ENCODE data around the gene EEA1. TPM values are rescaled to one million over a fixed set of nuclear protein-coding genes. Genes with fewer than 3 reads are reported as not detected.

The EEA1 gene
- total RNA-seq, 1 donor from 2014 or later: 22.2 TPM

DNA sequence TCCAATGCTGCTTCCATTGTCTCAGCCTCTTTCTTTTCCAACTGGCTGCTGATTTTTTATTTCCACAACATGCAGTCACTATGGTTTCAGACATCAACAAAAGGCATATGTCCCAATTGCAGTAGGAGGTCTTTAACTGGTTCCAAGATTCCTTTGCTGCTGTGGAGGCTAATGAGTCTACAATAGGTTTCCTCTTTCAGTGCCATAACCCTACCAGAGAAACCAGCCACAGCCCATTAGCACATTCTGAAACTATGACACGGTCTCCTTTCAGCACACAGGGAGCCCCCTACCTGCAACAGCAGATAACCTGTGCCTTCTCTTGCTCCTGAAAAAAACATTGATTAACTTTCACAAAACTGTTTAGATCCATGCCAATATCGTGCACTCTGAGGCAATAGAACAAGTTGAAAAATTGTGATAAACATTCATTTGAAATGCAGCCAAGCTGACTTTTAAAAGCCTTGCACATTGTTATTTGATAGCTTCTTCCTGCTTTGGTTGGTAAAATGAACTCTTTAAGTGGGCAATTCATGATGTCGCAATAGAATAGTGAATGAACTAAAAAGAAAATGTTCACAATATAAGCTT is 193.9 kb downstream of the EEA1 start:
- Mint-ChIP-seq H3K4me3 (no peak overlapping the region), H3K4me1 (no peaks in the 10 kb centered on the region), H3K9me3 (peaks cover 3% of the 10 kb centered on the region), H3K27ac (no peak overlapping the region), H3K27me3 (no peaks in the 10 kb centered on the region), H3K36me3 (ENCODE audit: low read depth) (no peaks in the 10 kb centered on the region)
- DNase-seq: no peak
- intact Hi-C loops (cut with micrococcal nuclease): no loop called here

- Mint-ChIP-seq H3K9me3 (peaks cover 3% of the 10 kb centered on the region), H3K27ac (no peak overlapping the region), H3K4me1 (no peaks in the 10 kb centered on the region), H3K36me3 (ENCODE audit: low read depth) (no peaks in the 10 kb centered on the region), H3K27me3 (no peaks in the 10 kb centered on the region), H3K4me3 (no peak overlapping the region)
- intact Hi-C loops (cut with micrococcal nuclease): no loop called here
- no peak for DNase-seq
Measured at GRCh38 chr12:92733661-92734060, 195.4 kb downstream of the EEA1 start.

DNA sequence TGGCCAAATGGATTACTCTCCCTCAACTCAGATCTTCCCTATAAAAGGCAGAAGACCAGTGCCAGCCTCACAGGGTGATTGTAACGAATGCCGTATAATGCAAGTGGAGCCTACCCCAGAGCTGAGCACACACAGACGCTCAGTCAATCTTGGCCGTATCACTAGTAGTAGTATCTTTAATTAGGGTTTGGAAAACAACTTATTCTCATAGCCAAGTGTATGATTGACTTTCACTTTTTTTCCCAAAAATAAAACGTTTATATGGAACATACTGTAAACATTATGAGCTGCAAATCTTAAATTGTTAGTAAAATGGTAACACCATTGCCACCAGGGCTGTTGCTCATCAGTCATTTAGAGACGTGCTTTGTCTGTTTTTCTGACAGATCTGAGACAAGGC is 195.9 kb downstream of the EEA1 start:
- Mint-ChIP-seq H3K4me3 (no peak overlapping the region), H3K27ac (no peak overlapping the region), H3K4me1 (no peaks in the 10 kb centered on the region), H3K36me3 (ENCODE audit: low read depth) (no peaks in the 10 kb centered on the region), H3K27me3 (no peaks in the 10 kb centered on the region), H3K9me3 (peaks cover 3% of the 10 kb centered on the region)
- no peak for DNase-seq
- intact Hi-C loops (cut with micrococcal nuclease): no loop called here

DNA sequence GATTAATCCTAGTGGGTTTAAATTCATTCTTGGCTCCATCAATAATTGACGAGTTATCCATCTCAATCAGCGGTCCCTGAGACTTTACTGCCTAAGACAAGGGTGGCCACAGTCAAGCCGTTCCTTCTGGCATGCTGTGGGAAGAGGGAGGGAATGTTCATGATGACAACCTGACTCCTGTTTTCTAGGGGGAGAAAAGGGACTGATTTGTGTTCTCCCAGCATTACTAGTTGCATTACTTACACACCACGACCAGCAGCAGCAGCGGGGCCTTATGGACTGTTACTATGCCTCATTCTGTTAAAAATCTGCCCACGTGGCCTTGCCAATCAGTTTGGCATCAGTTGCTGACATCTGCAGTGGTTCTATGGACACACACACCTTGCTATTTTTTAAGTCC is 196.4 kb downstream of the EEA1 start:
- no peak overlapping the region for H3K27ac Mint-ChIP-seq
- no peaks in the 10 kb centered on the region for H3K27me3 Mint-ChIP-seq
- intact Hi-C loops (cut with micrococcal nuclease): no loop called here
- no peak overlapping the region for H3K4me3 Mint-ChIP-seq
- no peak for DNase-seq
- no peaks in the 10 kb centered on the region for H3K4me1 Mint-ChIP-seq
- H3K9me3 Mint-ChIP-seq: peaks cover 3% of the 10 kb centered on the region
- no peaks in the 10 kb centered on the region for H3K36me3 Mint-ChIP-seq (ENCODE audit: low read depth)

GRCh38 chr12:92732216-92732615 is 196.9 kb downstream of the EEA1 start:
- no peak overlapping the region for H3K4me3 Mint-ChIP-seq
- intact Hi-C loops (cut with micrococcal nuclease): no loop called here
- peaks cover 3% of the 10 kb centered on the region for H3K9me3 Mint-ChIP-seq
- H3K27ac Mint-ChIP-seq: no peak overlapping the region
- no peaks in the 10 kb centered on the region for H3K36me3 Mint-ChIP-seq (ENCODE audit: low read depth)
- DNase-seq: no peak
- H3K27me3 Mint-ChIP-seq: no peaks in the 10 kb centered on the region
- no peaks in the 10 kb centered on the region for H3K4me1 Mint-ChIP-seq

DNA sequence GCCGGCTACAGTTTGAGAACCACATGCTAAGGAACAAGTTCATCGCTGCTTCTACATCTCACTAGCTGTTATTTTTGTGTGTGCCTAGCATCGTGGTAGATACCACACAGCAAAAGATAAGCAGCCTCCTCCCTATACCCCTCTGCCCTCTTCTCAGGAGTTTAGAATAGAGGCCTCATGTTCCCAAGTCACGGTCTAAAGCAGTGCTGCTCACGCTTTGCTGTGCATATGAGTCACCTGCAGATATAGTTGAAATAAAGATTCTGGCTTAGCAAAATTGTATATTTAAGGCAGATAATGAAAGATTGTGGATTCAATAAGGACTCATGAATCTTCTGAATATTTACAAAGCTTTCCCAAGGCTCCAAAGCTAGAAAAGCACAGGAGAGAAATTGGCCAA is 198.3 kb downstream of the EEA1 start:
- Mint-ChIP-seq H3K9me3 (peaks cover 3% of the 10 kb centered on the region), H3K27me3 (no peaks in the 10 kb centered on the region), H3K4me1 (no peaks in the 10 kb centered on the region), H3K4me3 (no peak overlapping the region), H3K27ac (no peak overlapping the region), H3K36me3 (ENCODE audit: low read depth) (no peaks in the 10 kb centered on the region)
- intact Hi-C loops (cut with micrococcal nuclease): no loop called here
- no peak for DNase-seq

- Mint-ChIP-seq H3K27ac (no peak overlapping the region), H3K36me3 (ENCODE audit: low read depth) (no peaks in the 10 kb centered on the region), H3K4me3 (no peak overlapping the region), H3K27me3 (no peaks in the 10 kb centered on the region), H3K4me1 (no peaks in the 10 kb centered on the region), H3K9me3 (peaks cover 3% of the 10 kb centered on the region)
- no peak for DNase-seq
- intact Hi-C loops (cut with micrococcal nuclease): no loop called here
Measured at GRCh38 chr12:92729773-92730305, 199.3 kb downstream of the EEA1 start.

- no peaks in the 10 kb centered on the region for H3K9me3 Mint-ChIP-seq
- no peak overlapping the region for H3K4me3 Mint-ChIP-seq
- no peak for DNase-seq
- no peaks in the 10 kb centered on the region for H3K36me3 Mint-ChIP-seq (ENCODE audit: low read depth)
- no peaks in the 10 kb centered on the region for H3K4me1 Mint-ChIP-seq
- no peak overlapping the region for H3K27ac Mint-ChIP-seq
- intact Hi-C loops (cut with micrococcal nuclease): no loop called here
- H3K27me3 Mint-ChIP-seq: peaks cover 2% of the 10 kb centered on the region
Measured at GRCh38 chr12:92726850-92727249, 202.2 kb downstream of the EEA1 start.

DNA sequence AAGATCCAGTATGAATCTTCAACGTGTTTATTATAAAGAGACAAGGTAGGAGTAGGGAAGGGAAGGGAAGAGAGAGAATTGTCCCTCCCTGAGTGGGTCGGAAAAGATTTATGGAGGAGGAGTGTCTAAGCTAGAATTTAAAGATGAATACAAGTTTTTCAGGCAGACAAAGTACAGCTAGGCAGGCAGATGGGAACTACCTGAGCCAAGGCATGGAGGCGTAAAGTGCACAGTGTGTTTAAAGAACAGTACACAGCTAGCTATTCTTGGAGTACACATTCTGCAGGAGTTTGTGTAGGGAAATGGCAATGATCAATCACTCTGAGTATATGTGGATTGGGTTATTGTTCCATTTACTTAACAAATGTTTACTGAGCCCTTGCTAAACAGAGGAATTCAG is 206.2 kb downstream of the EEA1 start:
- Mint-ChIP-seq H3K4me3 (no peak overlapping the region), H3K9me3 (no peaks in the 10 kb centered on the region), H3K27ac (no peak overlapping the region), H3K4me1 (no peaks in the 10 kb centered on the region), H3K36me3 (ENCODE audit: low read depth) (no peaks in the 10 kb centered on the region), H3K27me3 (peaks cover 2% of the 10 kb centered on the region)
- no peak for DNase-seq
- intact Hi-C loops (cut with micrococcal nuclease): no loop called here

DNA sequence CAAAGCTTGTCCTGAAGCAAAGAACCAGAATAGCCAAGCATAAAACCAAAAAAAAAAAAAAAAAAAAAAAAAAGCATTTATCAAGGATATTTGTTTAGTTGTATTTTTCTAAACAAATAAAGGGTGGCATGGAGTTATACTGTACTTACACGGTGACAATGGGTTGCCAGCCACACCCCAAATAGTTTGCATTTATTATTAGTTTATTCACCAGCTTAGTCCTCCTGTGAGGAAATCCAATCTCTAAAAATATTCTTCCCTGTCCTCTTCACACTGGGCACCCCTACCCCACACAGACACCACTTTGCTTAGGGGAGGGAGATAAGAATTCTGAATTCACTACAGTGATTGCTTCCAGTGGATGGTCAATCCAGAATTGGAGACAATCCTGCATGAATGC is 207.4 kb downstream of the EEA1 start:
- intact Hi-C loops (cut with micrococcal nuclease): no loop called here
- peaks cover 2% of the 10 kb centered on the region for H3K27me3 Mint-ChIP-seq
- no peak overlapping the region for H3K4me3 Mint-ChIP-seq
- H3K4me1 Mint-ChIP-seq: no peaks in the 10 kb centered on the region
- no peaks in the 10 kb centered on the region for H3K9me3 Mint-ChIP-seq
- no peak for DNase-seq
- H3K27ac Mint-ChIP-seq: no peak overlapping the region
- no peaks in the 10 kb centered on the region for H3K36me3 Mint-ChIP-seq (ENCODE audit: low read depth)

GRCh38 chr12:92721130-92721529 is 208.0 kb downstream of the EEA1 start:
- H3K4me1 Mint-ChIP-seq: no peaks in the 10 kb centered on the region
- intact Hi-C loops (cut with micrococcal nuclease): no loop called here
- peaks cover 2% of the 10 kb centered on the region for H3K27me3 Mint-ChIP-seq
- H3K9me3 Mint-ChIP-seq: no peaks in the 10 kb centered on the region
- DNase-seq: no peak
- H3K4me3 Mint-ChIP-seq: no peak overlapping the region
- H3K36me3 Mint-ChIP-seq (ENCODE audit: low read depth): no peaks in the 10 kb centered on the region
- no peak overlapping the region for H3K27ac Mint-ChIP-seq

Other genes with a start within 250 kb of the EEA1 start
- gene PLEKHG7, start 226.3 kb downstream of the EEA1 start, total RNA-seq: not detected in 2 replicates